Neural cell (in vitro differentiated cells): Measurements from ENCODE around the gene CORO2A.

Experiments
- CTCF ChIP-seq: fragments of 450-650 bp; IDR thresholded peaks from 2 replicates; pipeline ENCODE4 v1.5.1; 2014; ENCODE audit warnings: antibody characterized with exemption, mild to moderate bottlenecking, moderate library complexity; ENCODE audit not compliant: poor library complexity, severe bottlenecking
- EZH2 ChIP-seq: fragments of 200-600, 300-800 bp; shearing (Covaris generic), sonication (generic); IDR thresholded peaks from 2 replicates; pipeline ENCODE4 v1.6.1; 2014; ENCODE audit warnings: antibody characterized with exemption, low read length, borderline replicate concordance, mild to moderate bottlenecking; ENCODE audit not compliant: insufficient read depth, poor library complexity, severe bottlenecking
- POLR2AphosphoS5 ChIP-seq: IDR thresholded peaks from 2 replicates; pipeline ENCODE4 v1.6.1; 2012
- RAD21 ChIP-seq: fragments of 450-650 bp; conservative IDR thresholded peaks from 2 replicates; pipeline ENCODE4 v1.6.1; 2014; ENCODE audit warnings: antibody characterized with exemption, mild to moderate bottlenecking, moderate library complexity
- SMC3 ChIP-seq: fragments of 450-650 bp; conservative IDR thresholded peaks from 2 replicates; pipeline ENCODE4 v1.6.1; 2014; ENCODE audit warnings: antibody characterized with exemption, mild to moderate bottlenecking, moderate library complexity; ENCODE audit not compliant: poor library complexity
- TAF1 ChIP-seq: IDR thresholded peaks from 2 replicates; pipeline ENCODE4 v1.6.1; 2012; ENCODE audit warnings: low read depth
- TF ChIP-seq, protein P1 (sequence below): IDR thresholded peaks from 2 replicates; pipeline ENCODE4 v1.6.1; 2012; ENCODE audit warnings: borderline replicate concordance

DNA sequence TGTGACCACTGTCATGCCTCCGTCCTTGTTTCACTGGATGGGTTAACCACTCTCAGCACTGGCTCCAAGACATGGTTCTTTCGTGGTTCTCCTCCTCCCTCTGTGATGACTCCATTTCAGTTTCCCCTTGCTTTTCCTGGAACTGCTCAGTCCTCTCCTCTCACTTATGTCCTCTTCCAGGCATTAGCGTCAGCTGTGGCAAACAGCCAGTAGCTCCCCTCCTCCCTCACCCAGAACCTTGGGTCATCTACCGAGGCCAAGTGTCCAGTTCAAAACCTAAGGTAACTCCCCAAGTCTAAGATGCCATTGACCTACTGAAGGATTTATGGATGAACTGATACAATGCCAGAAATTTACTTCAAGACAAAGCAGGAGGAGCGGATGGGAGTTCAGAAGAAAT, 9.8 kb upstream of the CORO2A start:
- TF ChIP-seq POLR2AphosphoS5 = no peak
- TF ChIP-seq CTCF = no peak
- TF ChIP-seq EZH2 = no peak
- no peak for TF ChIP-seq SMC3
- TF ChIP-seq, protein P1, sequence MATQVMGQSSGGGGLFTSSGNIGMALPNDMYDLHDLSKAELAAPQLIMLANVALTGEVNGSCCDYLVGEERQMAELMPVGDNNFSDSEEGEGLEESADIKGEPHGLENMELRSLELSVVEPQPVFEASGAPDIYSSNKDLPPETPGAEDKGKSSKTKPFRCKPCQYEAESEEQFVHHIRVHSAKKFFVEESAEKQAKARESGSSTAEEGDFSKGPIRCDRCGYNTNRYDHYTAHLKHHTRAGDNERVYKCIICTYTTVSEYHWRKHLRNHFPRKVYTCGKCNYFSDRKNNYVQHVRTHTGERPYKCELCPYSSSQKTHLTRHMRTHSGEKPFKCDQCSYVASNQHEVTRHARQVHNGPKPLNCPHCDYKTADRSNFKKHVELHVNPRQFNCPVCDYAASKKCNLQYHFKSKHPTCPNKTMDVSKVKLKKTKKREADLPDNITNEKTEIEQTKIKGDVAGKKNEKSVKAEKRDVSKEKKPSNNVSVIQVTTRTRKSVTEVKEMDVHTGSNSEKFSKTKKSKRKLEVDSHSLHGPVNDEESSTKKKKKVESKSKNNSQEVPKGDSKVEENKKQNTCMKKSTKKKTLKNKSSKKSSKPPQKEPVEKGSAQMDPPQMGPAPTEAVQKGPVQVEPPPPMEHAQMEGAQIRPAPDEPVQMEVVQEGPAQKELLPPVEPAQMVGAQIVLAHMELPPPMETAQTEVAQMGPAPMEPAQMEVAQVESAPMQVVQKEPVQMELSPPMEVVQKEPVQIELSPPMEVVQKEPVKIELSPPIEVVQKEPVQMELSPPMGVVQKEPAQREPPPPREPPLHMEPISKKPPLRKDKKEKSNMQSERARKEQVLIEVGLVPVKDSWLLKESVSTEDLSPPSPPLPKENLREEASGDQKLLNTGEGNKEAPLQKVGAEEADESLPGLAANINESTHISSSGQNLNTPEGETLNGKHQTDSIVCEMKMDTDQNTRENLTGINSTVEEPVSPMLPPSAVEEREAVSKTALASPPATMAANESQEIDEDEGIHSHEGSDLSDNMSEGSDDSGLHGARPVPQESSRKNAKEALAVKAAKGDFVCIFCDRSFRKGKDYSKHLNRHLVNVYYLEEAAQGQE = no peak
- TF ChIP-seq RAD21 = no peak
- no peak for TF ChIP-seq TAF1
